Upper lobe of left lung (tissue), 6 donors: Measurements from ENCODE around the gene TECTA. TPM values are rescaled to one million over a fixed set of nuclear protein-coding genes. Genes with fewer than 3 reads are reported as not detected.

Source experiments
- ATAC-seq, 2 donors: fragments of 200-7000 bp; cut with Tn5 transposase; one replicate each; pipeline ENCODE4 v1.9.1; 2022; ENCODE audit warnings: mild to moderate bottlenecking in 2 of 2, moderate library complexity in 2 of 2; ENCODE audit not compliant: low FRiP score in 2 of 2
- DNase-seq, 2 donors: peaks; one replicate each; pipeline ENCODE4 v3.0.0-alpha.2; 2019 to 2020
- H3K27ac ChIP-seq, 4 donors: fragments of 200-600 bp; sonication (generic); one replicate each; pipeline ENCODE4 v1.5.1; 2016 to 2019
- H3K27me3 ChIP-seq, 4 donors: fragments of 200-600 bp; sonication (generic); one replicate each; pipeline ENCODE4 v1.5.1; 2017 to 2019
- H3K36me3 ChIP-seq, 4 donors: fragments of 200-600 bp; sonication (generic); one replicate each; pipeline ENCODE4 v1.5.1; 2016 to 2019
- H3K4me1 ChIP-seq, 4 donors: fragments of 200-600 bp; sonication (generic); one replicate each; pipeline ENCODE4 v1.5.1; 2018 to 2019
- H3K4me3 ChIP-seq, 4 donors: fragments of 200-600 bp; sonication (generic); one replicate each; pipeline ENCODE4 v1.5.1; 2017 to 2019; ENCODE audit warnings: mild to moderate bottlenecking in 2 of 4, moderate library complexity in 1 of 4
- H3K9me3 ChIP-seq, 4 donors: fragments of 200-600 bp; sonication (generic); one replicate each; pipeline ENCODE4 v1.5.1; 2018 to 2019
- CTCF ChIP-seq, 6 experiments: fragments of 450-650 bp in 4 of 6; fragments of 200-600 bp in 2 of 6; sonication (generic) in 2 of 6; IDR thresholded peaks; one replicate each; pipeline ENCODE4 v1.5.1; 2016 to 2019; ENCODE audit warnings: antibody characterized with exemption in 6 of 6
- EP300 ChIP-seq, 4 donors: sonication (generic); formaldehyde crosslinking; IDR thresholded peaks; one replicate each; pipeline ENCODE4 v1.5.1; 2017; ENCODE audit warnings: antibody characterized with exemption in 4 of 4, control low read depth in 2 of 4
- POLR2A ChIP-seq, 4 donors: fragments of 450-650 bp; IDR thresholded peaks; one replicate each; pipeline ENCODE4 v1.5.1; 2016 to 2017; ENCODE audit warnings: antibody characterized with exemption in 4 of 4, mild to moderate bottlenecking in 2 of 4
- POLR2AphosphoS5 ChIP-seq, 2 donors: sonication (generic); formaldehyde crosslinking; IDR thresholded peaks; one replicate each; pipeline ENCODE4 v1.5.1; 2017; ENCODE audit warnings: antibody characterized with exemption in 2 of 2
- WGBS, 2 donors: methylation state at CpG; one replicate each; pipeline ENCODE4 v1.1.5; 2017 to 2018; 5-methylcytosine and 5-hydroxymethylcytosine counted together
- total RNA-seq, 6 donors: library from RNA; depleted of rRNA in 4 of 6; stranded (reverse); fragments of >200 nt in 4 of 6; gene quantifications; one replicate each; pipeline versions ENCODE4 v1.1.0 to v1.2.1, GENCODE V29; 2016 to 2021
- donor health status: DM: no; HTN: no; CAD: no; lungs with moderate emphysema.
- donor health status: DM: no; HTN: yes; CAD: no; lungs with severe emphysema.

TECTA gene
- total RNA-seq, 6 donors from 2014 or later = 0.89 to 4.7 (median 1.8) TPM

GRCh38 chr11:121090145-121090721 is 10.8 kb upstream of the TECTA start:
- Histone ChIP-seq H3K4me3 (no peak overlapping the region), H3K27ac (no peak overlapping the region), H3K4me1 (no peaks in the 10 kb centered on the region), H3K9me3 (no peaks in the 10 kb centered on the region), H3K27me3 (no peaks in the 10 kb centered on the region), H3K36me3 (peaks cover 4 to 16% (median 7%) of the 10 kb centered on the region in 4 donors)
- DNase-seq (no peak), ATAC-seq (no peak)
- TF ChIP-seq EP300 (IDR thresholded peaks at IDR 0.05) (no peak), CTCF (IDR thresholded peaks at IDR 0.05) (no peak)
- WGBS, 2 donors = 91 to 96% methylated on average over 5 of the region's 5 CpGs

GRCh38 chr11:121091492-121092152 is 9.4 kb upstream of the TECTA start:
- 56 to 70% methylated on average over 3 of the region's 3 CpGs for WGBS, 2 donors
- Histone ChIP-seq H3K27me3 (no peaks in the 10 kb centered on the region), H3K4me3 (no peak overlapping the region), H3K9me3 (no peaks in the 10 kb centered on the region), H3K27ac (no peak overlapping the region), H3K4me1 (no peaks in the 10 kb centered on the region), H3K36me3 (peaks cover 4 to 11% (median 6%) of the 10 kb centered on the region in 4 donors)
- peak in 1 of 2 donors; percentile 65 for ATAC-seq
- TF ChIP-seq CTCF (IDR thresholded peaks at IDR 0.05) (no peak), EP300 (IDR thresholded peaks at IDR 0.05) (no peak), POLR2A (IDR thresholded peaks at IDR 0.05) (no peak), POLR2AphosphoS5 (IDR thresholded peaks at IDR 0.05) (no peak)
- no peak for DNase-seq

GRCh38 chr11:121095561-121095960 is 5.5 kb upstream of the TECTA start:
- 88 to 93% methylated on average over 1 of the region's 1 CpG for WGBS, 2 donors
- TF ChIP-seq EP300 (IDR thresholded peaks at IDR 0.05) (no peak), POLR2AphosphoS5 (IDR thresholded peaks at IDR 0.05) (no peak), CTCF (IDR thresholded peaks at IDR 0.05) (no peak), POLR2A (IDR thresholded peaks at IDR 0.05) (no peak)
- Histone ChIP-seq H3K27ac (no peak overlapping the region), H3K27me3 (no peaks in the 10 kb centered on the region), H3K9me3 (no peaks in the 10 kb centered on the region), H3K4me1 (no peaks in the 10 kb centered on the region), H3K36me3 (no peaks in the 10 kb centered on the region), H3K4me3 (no peak overlapping the region)
- DNase-seq (no peak), ATAC-seq (no peak)

- DNase-seq (no peak), ATAC-seq (no peak)
- no peaks in the 10 kb centered on the region for H3K9me3 ChIP-seq
- 88 to 93% methylated on average over 4 of the region's 4 CpGs for WGBS, 2 donors
- no peak overlapping the region for H3K27ac ChIP-seq
- peaks cover 0 to 3% (median 0%) of the 10 kb centered on the region in 4 donors for H3K4me1 ChIP-seq
- no peaks in the 10 kb centered on the region for H3K27me3 ChIP-seq
- no peaks in the 10 kb centered on the region for H3K36me3 ChIP-seq
- no peak for TF ChIP-seq POLR2A (IDR thresholded peaks at IDR 0.05)
- no peak for TF ChIP-seq EP300 (IDR thresholded peaks at IDR 0.05)
- TF ChIP-seq POLR2AphosphoS5 (IDR thresholded peaks at IDR 0.05) = no peak
- no peak for TF ChIP-seq CTCF (IDR thresholded peaks at IDR 0.05)
- H3K4me3 ChIP-seq = no peak overlapping the region
Observed at GRCh38 chr11:121099364-121099763, 1.7 kb upstream of the TECTA start.

- Histone ChIP-seq H3K4me3 (no peak overlapping the region), H3K36me3 (no peaks in the 10 kb centered on the region), H3K4me1 (peaks cover 0 to 8% (median under 1%) of the 10 kb centered on the region in 4 donors), H3K27ac (no peak overlapping the region), H3K9me3 (no peaks in the 10 kb centered on the region), H3K27me3 (no peaks in the 10 kb centered on the region)
- TF ChIP-seq EP300 (IDR thresholded peaks at IDR 0.05) (no peak), POLR2AphosphoS5 (IDR thresholded peaks at IDR 0.05) (no peak)
- no peak for DNase-seq
- no peak for ATAC-seq
- 72 to 76% methylated on average over 4 of the region's 4 CpGs for WGBS, 2 donors
Observed at GRCh38 chr11:121099885-121100284, 1.2 kb upstream of the TECTA start.
